Gastrocnemius medialis (tissue), 4 donors: ENCODE data around the gene ARRDC2.

ENCODE experiments used
- CTCF ChIP-seq, 5 experiments: fragments of 450-650 bp in 3 of 5; fragments of 200-600 bp in 2 of 5; sonication (generic) in 2 of 5; IDR thresholded peaks in 4 of 5; conservative IDR thresholded peaks in 1 of 5; 1 replicate in 4 of 5; 2 replicates in 1 of 5; pipeline ENCODE4 v1.5.1; 2016 to 2019; ENCODE audit warnings: antibody characterized with exemption in 5 of 5, mild to moderate bottlenecking in 3 of 5, moderate library complexity in 3 of 5
- POLR2A ChIP-seq, 2 donors: fragments of 450-650 bp; IDR thresholded peaks; one replicate each; pipeline ENCODE4 v1.6.1; 2017; ENCODE audit warnings: antibody characterized with exemption in 2 of 2, mild to moderate bottlenecking in 2 of 2, moderate library complexity in 2 of 2

DNA sequence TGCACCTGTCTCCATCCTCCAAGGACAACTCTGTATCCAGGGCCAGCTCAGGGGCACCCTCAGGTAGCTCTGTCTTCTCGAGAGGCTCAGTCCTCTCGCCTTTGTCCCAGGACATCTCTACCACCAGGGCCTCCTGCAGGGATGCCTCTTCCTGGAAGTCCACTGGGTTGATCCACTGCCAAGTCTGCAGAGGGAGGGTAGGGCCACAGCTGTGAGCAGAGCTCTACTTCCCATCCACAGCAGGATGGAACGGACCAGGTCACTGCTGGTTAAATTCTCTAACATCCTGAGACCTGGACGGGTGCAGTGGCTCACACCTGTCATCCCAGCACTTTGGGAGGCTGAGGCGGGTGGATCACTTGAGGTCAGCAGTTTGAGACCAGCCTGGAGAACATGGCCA is 51.9 kb downstream of the ARRDC2 start:
- TF ChIP-seq POLR2A (IDR thresholded peaks at IDR 0.05) (no peak), CTCF (IDR thresholded peaks at IDR 0.05 in 4 of 5, conservative IDR thresholded peaks at IDR 0.05 in 1 of 5) (no peak)
